GM23338 (cell line): Measurements from ENCODE around the gene CES2. TPM values are rescaled to one million over a fixed set of nuclear protein-coding genes. Genes with fewer than 3 reads are reported as not detected.

Experiments
- ATAC-seq: fragments of 200-7000 bp; cut with Tn5 transposase; 3 replicates; pipeline ENCODE4 v1.9.1; 2020
- DNase-seq: peaks from one replicate; pipeline ENCODE4 v3.0.0-alpha.2; 2015; ENCODE audit warnings: low spot score
- H2AFZ ChIP-seq: fragments of 200-600 bp; sonication (generic); 2 replicates; pipeline ENCODE4 v1.8.0; 2016; ENCODE audit warnings: antibody characterized with exemption, mild to moderate bottlenecking, moderate library complexity
- H3F3A ChIP-seq: fragments of 200-600 bp; sonication (generic); replicated peaks from 2 replicates; pipeline ENCODE4 v1.8.0; 2017; ENCODE audit warnings: antibody characterized with exemption, mixed run types, low read depth
- H3K27ac ChIP-seq: fragments of 200-600 bp; sonication (generic); 2 replicates; pipeline ENCODE4 v1.6.1; 2016; ENCODE audit warnings: low read depth
- H3K27me3 ChIP-seq: fragments of 200-600 bp; sonication (generic); 2 replicates; pipeline ENCODE4 v1.8.0; 2016; ENCODE audit warnings: mild to moderate bottlenecking, mixed run types, moderate library complexity; ENCODE audit not compliant: insufficient read depth
- H3K36me3 ChIP-seq: fragments of 200-600 bp; sonication (generic); 2 replicates; pipeline ENCODE4 v1.8.0; 2016; ENCODE audit warnings: mild to moderate bottlenecking; ENCODE audit not compliant: insufficient read depth
- H3K4me1 ChIP-seq: fragments of 200-600 bp; sonication (generic); 2 replicates; pipeline ENCODE4 v1.8.0; 2016; ENCODE audit warnings: mild to moderate bottlenecking, moderate library complexity; ENCODE audit not compliant: insufficient read depth
- H3K4me2 ChIP-seq: fragments of 200-600 bp; sonication (generic); 2 replicates; pipeline ENCODE4 v1.7.1; 2017; ENCODE audit warnings: mixed run types
- H3K4me3 ChIP-seq: fragments of 200-600 bp; sonication (generic); 2 replicates; pipeline ENCODE4 v1.6.1; 2016; ENCODE audit warnings: mixed run types
- H3K79me2 ChIP-seq: fragments of 200-600 bp; sonication (generic); replicated peaks from 2 replicates; pipeline ENCODE4 v1.8.0; 2017; ENCODE audit warnings: mild to moderate bottlenecking; ENCODE audit not compliant: insufficient read depth
- H3K9me2 ChIP-seq: fragments of 200-600 bp; sonication (generic); 2 replicates; pipeline ENCODE4 v1.8.0; 2017; ENCODE audit not compliant: insufficient read depth
- H4K20me1 ChIP-seq: fragments of 200-600 bp; sonication (generic); replicated peaks from 2 replicates; pipeline ENCODE4 v1.8.0; 2017; ENCODE audit warnings: mild to moderate bottlenecking; ENCODE audit not compliant: insufficient read depth
- H3K27ac Mint-ChIP-seq: 2 replicates; pipeline ENCODE4 v1.8.0; 2020; ENCODE audit warnings: inconsistent platforms, mild to moderate bottlenecking, moderate library complexity, mixed read lengths
- H3K27me3 Mint-ChIP-seq: 3 replicates; pipeline ENCODE4 v1.8.0; 2022; ENCODE audit warnings: low read depth, mild to moderate bottlenecking, moderate library complexity, mixed read lengths, inconsistent platforms; ENCODE audit not compliant: insufficient read depth, poor library complexity
- H3K36me3 Mint-ChIP-seq: 3 replicates; pipeline ENCODE4 v1.8.0; 2021; ENCODE audit warnings: low read depth, mild to moderate bottlenecking, inconsistent platforms, moderate library complexity, mixed read lengths
- H3K4me1 Mint-ChIP-seq: 3 replicates; pipeline ENCODE4 v1.8.0; 2020; ENCODE audit warnings: mild to moderate bottlenecking, inconsistent platforms, mixed read lengths
- H3K4me3 Mint-ChIP-seq: 3 replicates; pipeline ENCODE4 v1.8.0; 2021; ENCODE audit warnings: moderate library complexity, mild to moderate bottlenecking, inconsistent platforms, mixed read lengths
- H3K9me3 Mint-ChIP-seq: 3 replicates; pipeline ENCODE4 v1.8.0; 2020; ENCODE audit warnings: moderate library complexity, mild to moderate bottlenecking, inconsistent platforms, mixed read lengths
- CREB1 ChIP-seq: fragments of 250-450 bp; sonication (Bioruptor Pico); IDR thresholded peaks from 2 replicates; pipeline ENCODE4 v1.5.0; 2020; ENCODE audit warnings: low read depth, mild to moderate bottlenecking, moderate library complexity
- EZH2 ChIP-seq: fragments of 200-600 bp; sonication (generic); IDR thresholded peaks from one replicate; pipeline ENCODE4 v1.8.0; 2017; ENCODE audit warnings: antibody characterized with exemption, mild to moderate bottlenecking, low read depth; ENCODE audit not compliant: unreplicated experiment
- EZH2phosphoT487 ChIP-seq: fragments of 200-600 bp; sonication (generic); IDR thresholded peaks from one replicate; pipeline ENCODE4 v1.8.1; 2018; ENCODE audit warnings: antibody characterized with exemption; ENCODE audit not compliant: unreplicated experiment
- JUNB ChIP-seq: IDR thresholded peaks from one replicate; pipeline ENCODE4 v1.6.1; 2016; ENCODE audit warnings: antibody characterized with exemption; ENCODE audit not compliant: unreplicated experiment
- NANOG ChIP-seq: IDR thresholded peaks from 2 replicates; pipeline ENCODE4 v1.6.1; 2016; ENCODE audit warnings: antibody characterized with exemption, borderline replicate concordance
- POLR2AphosphoS5 ChIP-seq: IDR thresholded peaks from 2 replicates; pipeline ENCODE4 v1.6.1; 2016; ENCODE audit warnings: antibody characterized with exemption, low read depth
- REST ChIP-seq: IDR thresholded peaks from one replicate; pipeline ENCODE4 v1.6.1; 2018; ENCODE audit warnings: antibody characterized with exemption; ENCODE audit not compliant: unreplicated experiment
- STAT1 ChIP-seq: IDR thresholded peaks from one replicate; pipeline ENCODE4 v1.6.1; 2016; ENCODE audit warnings: antibody characterized with exemption; ENCODE audit not compliant: unreplicated experiment
- ZNF114 ChIP-seq: fragments of 250-450 bp; sonication (Bioruptor Pico); IDR thresholded peaks from 2 replicates; pipeline ENCODE4 v1.5.0; 2020; ENCODE audit warnings: mild to moderate bottlenecking, moderate library complexity
- ZNF331 ChIP-seq: fragments of 250-450 bp; sonication (Bioruptor Pico); IDR thresholded peaks from 2 replicates; pipeline ENCODE4 v1.5.0; 2020; ENCODE audit warnings: low read depth, mild to moderate bottlenecking, moderate library complexity
- polyA plus RNA-seq: library from polyadenylated mRNA; unstranded; fragments of >200 nt; fragmentation: Nextera tagmentation; extraction: Ambion mirVana; gene quantifications from 2 replicates; pipeline ENCODE4 v1.2.1, GENCODE V29; 2016
- total RNA-seq: library from RNA; depleted of rRNA; stranded (reverse); fragments of >200 nt; shearing (Covaris generic); gene quantifications from 2 replicates; pipeline ENCODE4 v1.2.3, GENCODE V29; 2014
- TF ChIP-seq, protein P1 (sequence below): IDR thresholded peaks from 2 replicates; pipeline ENCODE4 v1.6.1; 2016; ENCODE audit warnings: antibody characterized with exemption
- TF ChIP-seq, protein P2 (sequence below), 2 experiments: fragments of 200-600 bp in 1 of 2; sonication (generic) in 1 of 2; conservative IDR thresholded peaks; 2 replicates each; pipeline versions ENCODE4 v1.5.1 to v1.6.1; 2016 to 2017; ENCODE audit warnings: antibody characterized with exemption in 2 of 2, low read depth in 2 of 2, mild to moderate bottlenecking in 2 of 2, moderate library complexity in 1 of 2
- TF ChIP-seq, protein P3 (sequence below): fragments of 250-450 bp; sonication (Bioruptor Pico); IDR thresholded peaks from 2 replicates; pipeline ENCODE4 v1.5.0; 2020; ENCODE audit warnings: mild to moderate bottlenecking, moderate library complexity

The CES2 gene
- total and polyA plus RNA-seq, 2 experiments from 2014 or later, result 5.0 to 9.3 TPM

DNA sequence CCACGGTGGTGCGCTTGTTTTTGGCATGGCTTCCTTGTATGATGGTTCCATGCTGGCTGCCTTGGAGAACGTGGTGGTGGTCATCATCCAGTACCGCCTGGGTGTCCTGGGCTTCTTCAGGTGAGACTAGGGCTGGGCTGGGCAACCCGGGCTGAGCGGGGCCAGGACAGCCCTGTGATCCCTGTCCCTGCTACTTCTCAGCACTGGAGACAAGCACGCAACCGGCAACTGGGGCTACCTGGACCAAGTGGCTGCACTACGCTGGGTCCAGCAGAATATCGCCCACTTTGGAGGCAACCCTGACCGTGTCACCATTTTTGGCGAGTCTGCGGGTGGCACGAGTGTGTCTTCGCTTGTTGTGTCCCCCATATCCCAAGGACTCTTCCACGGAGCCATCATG lies 4.9 kb downstream of the CES2 start:
- Mint-ChIP-seq H3K4me1 (peaks cover 2% of the 10 kb centered on the region; the same call in 1 of the 3 replicates), H3K36me3 (peaks cover 19% of the 10 kb centered on the region), H3K27ac (no peak overlapping the region), H3K27me3 (peaks cover 16% of the 10 kb centered on the region), H3K9me3 (no peaks in the 10 kb centered on the region), H3K4me3 (no peak overlapping the region)
- no peak for ATAC-seq
- no peak overlapping the region for H3K27ac ChIP-seq
- TF ChIP-seq, protein P1, sequence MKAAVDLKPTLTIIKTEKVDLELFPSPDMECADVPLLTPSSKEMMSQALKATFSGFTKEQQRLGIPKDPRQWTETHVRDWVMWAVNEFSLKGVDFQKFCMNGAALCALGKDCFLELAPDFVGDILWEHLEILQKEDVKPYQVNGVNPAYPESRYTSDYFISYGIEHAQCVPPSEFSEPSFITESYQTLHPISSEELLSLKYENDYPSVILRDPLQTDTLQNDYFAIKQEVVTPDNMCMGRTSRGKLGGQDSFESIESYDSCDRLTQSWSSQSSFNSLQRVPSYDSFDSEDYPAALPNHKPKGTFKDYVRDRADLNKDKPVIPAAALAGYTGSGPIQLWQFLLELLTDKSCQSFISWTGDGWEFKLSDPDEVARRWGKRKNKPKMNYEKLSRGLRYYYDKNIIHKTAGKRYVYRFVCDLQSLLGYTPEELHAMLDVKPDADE, result no peak
- TF ChIP-seq NANOG (no peak), CREB1 (CRISPR knock-in tag) (no peak), EZH2 (no peak), ZNF331 (CRISPR knock-in tag) (no peak), REST (no peak), JUNB (no peak), ZNF114 (CRISPR knock-in tag) (no peak), EZH2phosphoT487 (no peak), POLR2AphosphoS5 (no peak), STAT1 (no peak)
- TF ChIP-seq, protein P2, sequence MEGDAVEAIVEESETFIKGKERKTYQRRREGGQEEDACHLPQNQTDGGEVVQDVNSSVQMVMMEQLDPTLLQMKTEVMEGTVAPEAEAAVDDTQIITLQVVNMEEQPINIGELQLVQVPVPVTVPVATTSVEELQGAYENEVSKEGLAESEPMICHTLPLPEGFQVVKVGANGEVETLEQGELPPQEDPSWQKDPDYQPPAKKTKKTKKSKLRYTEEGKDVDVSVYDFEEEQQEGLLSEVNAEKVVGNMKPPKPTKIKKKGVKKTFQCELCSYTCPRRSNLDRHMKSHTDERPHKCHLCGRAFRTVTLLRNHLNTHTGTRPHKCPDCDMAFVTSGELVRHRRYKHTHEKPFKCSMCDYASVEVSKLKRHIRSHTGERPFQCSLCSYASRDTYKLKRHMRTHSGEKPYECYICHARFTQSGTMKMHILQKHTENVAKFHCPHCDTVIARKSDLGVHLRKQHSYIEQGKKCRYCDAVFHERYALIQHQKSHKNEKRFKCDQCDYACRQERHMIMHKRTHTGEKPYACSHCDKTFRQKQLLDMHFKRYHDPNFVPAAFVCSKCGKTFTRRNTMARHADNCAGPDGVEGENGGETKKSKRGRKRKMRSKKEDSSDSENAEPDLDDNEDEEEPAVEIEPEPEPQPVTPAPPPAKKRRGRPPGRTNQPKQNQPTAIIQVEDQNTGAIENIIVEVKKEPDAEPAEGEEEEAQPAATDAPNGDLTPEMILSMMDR (conservative IDR thresholded peaks at IDR 0.05; ENCODE audit: low read depth in 2 of 2), result no peak
- TF ChIP-seq, protein P3, sequence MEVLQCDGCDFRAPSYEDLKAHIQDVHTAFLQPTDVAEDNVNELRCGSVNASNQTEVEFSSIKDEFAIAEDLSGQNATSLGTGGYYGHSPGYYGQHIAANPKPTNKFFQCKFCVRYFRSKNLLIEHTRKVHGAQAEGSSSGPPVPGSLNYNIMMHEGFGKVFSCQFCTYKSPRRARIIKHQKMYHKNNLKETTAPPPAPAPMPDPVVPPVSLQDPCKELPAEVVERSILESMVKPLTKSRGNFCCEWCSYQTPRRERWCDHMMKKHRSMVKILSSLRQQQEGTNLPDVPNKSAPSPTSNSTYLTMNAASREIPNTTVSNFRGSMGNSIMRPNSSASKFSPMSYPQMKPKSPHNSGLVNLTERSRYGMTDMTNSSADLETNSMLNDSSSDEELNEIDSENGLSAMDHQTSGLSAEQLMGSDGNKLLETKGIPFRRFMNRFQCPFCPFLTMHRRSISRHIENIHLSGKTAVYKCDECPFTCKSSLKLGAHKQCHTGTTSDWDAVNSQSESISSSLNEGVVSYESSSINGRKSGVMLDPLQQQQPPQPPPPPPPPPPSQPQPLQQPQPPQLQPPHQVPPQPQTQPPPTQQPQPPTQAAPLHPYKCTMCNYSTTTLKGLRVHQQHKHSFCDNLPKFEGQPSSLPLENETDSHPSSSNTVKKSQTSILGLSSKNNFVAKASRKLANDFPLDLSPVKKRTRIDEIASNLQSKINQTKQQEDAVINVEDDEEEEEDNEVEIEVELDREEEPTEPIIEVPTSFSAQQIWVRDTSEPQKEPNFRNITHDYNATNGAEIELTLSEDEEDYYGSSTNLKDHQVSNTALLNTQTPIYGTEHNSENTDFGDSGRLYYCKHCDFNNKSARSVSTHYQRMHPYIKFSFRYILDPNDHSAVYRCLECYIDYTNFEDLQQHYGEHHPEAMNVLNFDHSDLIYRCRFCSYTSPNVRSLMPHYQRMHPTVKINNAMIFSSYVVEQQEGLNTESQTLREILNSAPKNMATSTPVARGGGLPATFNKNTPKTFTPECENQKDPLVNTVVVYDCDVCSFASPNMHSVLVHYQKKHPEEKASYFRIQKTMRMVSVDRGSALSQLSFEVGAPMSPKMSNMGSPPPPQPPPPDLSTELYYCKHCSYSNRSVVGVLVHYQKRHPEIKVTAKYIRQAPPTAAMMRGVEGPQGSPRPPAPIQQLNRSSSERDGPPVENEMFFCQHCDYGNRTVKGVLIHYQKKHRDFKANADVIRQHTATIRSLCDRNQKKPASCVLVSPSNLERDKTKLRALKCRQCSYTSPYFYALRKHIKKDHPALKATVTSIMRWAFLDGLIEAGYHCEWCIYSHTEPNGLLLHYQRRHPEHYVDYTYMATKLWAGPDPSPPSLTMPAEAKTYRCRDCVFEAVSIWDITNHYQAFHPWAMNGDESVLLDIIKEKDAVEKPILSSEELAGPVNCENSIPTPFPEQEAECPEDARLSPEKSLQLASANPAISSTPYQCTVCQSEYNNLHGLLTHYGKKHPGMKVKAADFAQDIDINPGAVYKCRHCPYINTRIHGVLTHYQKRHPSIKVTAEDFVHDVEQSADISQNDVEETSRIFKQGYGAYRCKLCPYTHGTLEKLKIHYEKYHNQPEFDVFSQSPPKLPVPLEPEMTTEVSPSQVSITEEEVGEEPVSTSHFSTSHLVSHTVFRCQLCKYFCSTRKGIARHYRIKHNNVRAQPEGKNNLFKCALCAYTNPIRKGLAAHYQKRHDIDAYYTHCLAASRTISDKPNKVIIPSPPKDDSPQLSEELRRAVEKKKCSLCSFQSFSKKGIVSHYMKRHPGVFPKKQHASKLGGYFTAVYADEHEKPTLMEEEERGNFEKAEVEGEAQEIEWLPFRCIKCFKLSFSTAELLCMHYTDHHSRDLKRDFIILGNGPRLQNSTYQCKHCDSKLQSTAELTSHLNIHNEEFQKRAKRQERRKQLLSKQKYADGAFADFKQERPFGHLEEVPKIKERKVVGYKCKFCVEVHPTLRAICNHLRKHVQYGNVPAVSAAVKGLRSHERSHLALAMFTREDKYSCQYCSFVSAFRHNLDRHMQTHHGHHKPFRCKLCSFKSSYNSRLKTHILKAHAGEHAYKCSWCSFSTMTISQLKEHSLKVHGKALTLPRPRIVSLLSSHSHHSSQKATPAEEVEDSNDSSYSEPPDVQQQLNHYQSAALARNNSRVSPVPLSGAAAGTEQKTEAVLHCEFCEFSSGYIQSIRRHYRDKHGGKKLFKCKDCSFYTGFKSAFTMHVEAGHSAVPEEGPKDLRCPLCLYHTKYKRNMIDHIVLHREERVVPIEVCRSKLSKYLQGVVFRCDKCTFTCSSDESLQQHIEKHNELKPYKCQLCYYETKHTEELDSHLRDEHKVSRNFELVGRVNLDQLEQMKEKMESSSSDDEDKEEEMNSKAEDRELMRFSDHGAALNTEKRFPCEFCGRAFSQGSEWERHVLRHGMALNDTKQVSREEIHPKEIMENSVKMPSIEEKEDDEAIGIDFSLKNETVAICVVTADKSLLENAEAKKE (CRISPR knock-in tag), result no peak
- no peaks in the 10 kb centered on the region for H3K9me2 ChIP-seq
- no peak for DNase-seq
- H3K36me3 ChIP-seq, result no peaks in the 10 kb centered on the region
- H3K4me3 ChIP-seq, result no peak overlapping the region
- no peak overlapping the region for H2AFZ ChIP-seq
- H3K79me2 ChIP-seq, result no peaks in the 10 kb centered on the region
- H3F3A ChIP-seq, result no peaks in the 10 kb centered on the region
- peaks cover 12% of the 10 kb centered on the region for H3K27me3 ChIP-seq
- no peak overlapping the region for H3K4me2 ChIP-seq
- H3K4me1 ChIP-seq, result no peaks in the 10 kb centered on the region
- H4K20me1 ChIP-seq, result peaks cover 10% of the 10 kb centered on the region
